GM21360 (cell line): ENCODE measurements around the gene PSORS1C1.
"Not testable (repeated sequence)": the region's sequence is repeated elsewhere in the genome, so short reads cannot be mapped to it uniquely, and the experiment has no call there.

Experiments used
- ATAC-seq: cut with Tn5 transposase; IDR thresholded peaks from one replicate; pipeline ENCODE4 v1.9.1; 2021; ENCODE audit warnings: mild to moderate bottlenecking, moderate library complexity; ENCODE audit not compliant: unreplicated experiment

The PSORS1C1 gene

DNA sequence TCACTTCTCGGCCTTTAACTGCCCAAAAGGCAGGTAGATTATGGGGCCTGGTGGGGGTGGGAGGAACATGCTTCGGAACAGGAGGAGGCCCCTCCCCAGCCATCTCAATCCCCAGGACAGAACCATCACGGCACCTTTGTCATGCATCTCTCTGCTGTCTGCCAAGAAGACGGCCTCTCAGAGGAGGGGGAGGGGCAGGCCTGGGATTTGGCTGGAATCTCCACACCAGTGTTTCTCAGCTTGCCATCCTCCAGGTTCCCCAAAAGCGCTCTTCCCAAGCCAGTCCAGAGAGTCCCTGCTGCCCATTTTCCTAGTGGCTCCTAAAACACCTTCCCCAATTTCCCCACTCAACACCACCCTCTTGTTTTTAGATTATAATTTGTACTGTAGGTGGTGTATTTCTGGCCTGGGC lies 58.4 kb downstream of the PSORS1C1 start:
- ATAC-seq, result no peak

GRCh38 chr6:31173406-31173805 lies 58.8 kb downstream of the PSORS1C1 start:
- no peak for ATAC-seq

- no peak for ATAC-seq
These were observed 59.8 kb downstream of the PSORS1C1 start for GRCh38 chr6:31174378-31174777.

DNA sequence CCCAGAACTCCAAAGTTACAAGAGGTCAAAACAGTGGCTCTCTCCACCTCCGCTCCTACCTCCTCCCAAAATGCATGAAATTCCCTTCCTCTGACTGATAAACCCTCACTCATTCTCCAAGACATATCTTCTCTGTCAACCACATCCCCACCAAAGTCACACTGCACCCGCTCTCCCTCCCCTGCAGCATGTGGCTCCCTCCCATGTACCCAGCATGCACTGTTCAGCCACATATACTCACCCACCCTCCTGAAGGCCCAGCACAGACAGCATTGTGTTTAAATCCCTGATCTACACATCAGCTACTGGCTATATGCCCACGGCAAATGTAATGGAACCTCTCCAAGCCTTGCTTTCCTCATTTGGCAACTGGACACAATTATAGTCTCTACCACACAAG lies 61.4 kb downstream of the PSORS1C1 start:
- ATAC-seq, result no peak

GRCh38 chr6:31178143-31179041 lies 63.8 kb downstream of the PSORS1C1 start:
- no peak for ATAC-seq

- no peak for ATAC-seq
These were observed 64.4 kb downstream of the PSORS1C1 start for GRCh38 chr6:31179042-31179386.

DNA sequence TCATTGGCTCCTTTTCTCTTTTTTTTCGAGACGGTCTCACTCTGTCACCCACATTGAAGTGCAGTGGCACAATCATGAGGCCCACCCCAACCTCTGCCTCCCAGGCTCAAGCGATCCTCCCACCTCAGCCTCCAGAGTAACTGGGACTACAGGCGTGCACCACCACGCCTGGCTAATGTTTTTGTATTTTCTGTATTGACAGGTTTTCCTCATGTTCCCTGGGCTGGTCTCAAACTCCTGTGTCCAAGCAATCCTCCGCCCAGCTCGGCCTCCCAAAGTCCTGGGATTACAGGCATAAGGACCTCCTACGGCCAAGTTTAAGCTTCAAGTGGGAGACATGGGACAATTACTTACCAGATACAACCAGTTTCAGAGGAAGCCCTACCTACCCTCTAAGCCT lies 65.3 kb downstream of the PSORS1C1 start:
- no peak for ATAC-seq

GRCh38 chr6:31180500-31180899 lies 65.9 kb downstream of the PSORS1C1 start:
- no peak for ATAC-seq

DNA sequence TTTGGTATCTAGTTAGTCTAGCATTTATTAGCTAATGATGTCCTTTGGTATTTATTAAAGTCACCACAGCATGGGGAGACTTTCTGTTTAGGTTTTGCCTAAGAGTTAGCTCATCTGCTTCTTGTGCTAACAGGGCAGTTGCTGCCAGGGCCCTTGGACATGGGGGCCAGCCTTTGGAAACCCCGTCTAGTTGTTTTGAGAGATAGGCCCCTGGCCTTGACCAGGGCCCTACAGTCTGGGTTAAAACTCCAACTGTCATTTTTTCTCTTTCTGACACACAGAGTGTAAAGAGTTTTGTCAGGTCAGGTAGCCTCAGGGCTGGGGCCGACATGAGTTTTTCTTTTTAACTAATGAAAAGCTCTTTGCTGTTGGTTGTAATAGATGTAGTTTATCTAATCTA lies 68.7 kb downstream of the PSORS1C1 start:
- ATAC-seq, result not testable (repeated sequence)

- ATAC-seq, result not testable (repeated sequence)
These were observed 69.3 kb downstream of the PSORS1C1 start for GRCh38 chr6:31183859-31184258.

DNA sequence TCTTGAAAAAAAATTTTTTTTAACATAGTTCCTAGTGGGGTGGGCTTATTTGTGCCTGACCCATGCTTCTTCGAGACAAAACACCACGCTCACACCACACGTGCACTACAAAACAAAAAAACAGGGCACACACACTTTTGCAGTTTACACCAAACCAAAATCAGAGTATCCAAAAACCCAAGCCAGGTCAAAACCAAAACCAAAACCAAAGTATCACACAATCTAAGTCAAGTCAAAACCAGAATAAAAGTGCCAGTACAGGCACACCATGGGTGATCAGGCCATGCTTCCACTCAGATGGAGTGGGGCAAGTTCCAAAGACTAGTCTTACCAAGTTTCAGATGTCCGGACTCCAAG lies 71.1 kb downstream of the PSORS1C1 start:
- not testable (repeated sequence) for ATAC-seq

- no peak for ATAC-seq
These were observed 71.6 kb downstream of the PSORS1C1 start for GRCh38 chr6:31186052-31186734.

- no peak for ATAC-seq
These were observed 73.2 kb downstream of the PSORS1C1 start for GRCh38 chr6:31187780-31188194.

- ATAC-seq, result not testable (repeated sequence)
These were observed 74.6 kb downstream of the PSORS1C1 start for GRCh38 chr6:31189223-31189622.
